Smooth muscle cell (in vitro differentiated cells): ENCODE data around the gene GPALPP1. TPM values are rescaled to one million over a fixed set of nuclear protein-coding genes. Genes with fewer than 3 reads are reported as not detected.

Experiments
- DNase-seq: peaks from one replicate; lab custom pipeline; 2025; ENCODE audit not compliant: unreplicated experiment; lab: John Stamatoyannopoulos, UW
- H2AFZ ChIP-seq: fragments of 200-600 bp; sonication (generic); 2 replicates; pipeline ENCODE4 v1.6.0; 2016; ENCODE audit warnings: antibody characterized with exemption, low read depth, mild to moderate bottlenecking
- H3F3A ChIP-seq: fragments of 200-600 bp; sonication (generic); 2 replicates; pipeline ENCODE4 v1.6.0; 2017; ENCODE audit warnings: antibody characterized with exemption, low read depth
- H3K27ac ChIP-seq: fragments of 200-600 bp; sonication (generic); 2 replicates; pipeline ENCODE4 v1.5.1; 2016; ENCODE audit warnings: low read depth, mild to moderate bottlenecking
- H3K27me3 ChIP-seq: fragments of 200-600 bp; sonication (generic); 2 replicates; pipeline ENCODE4 v1.6.1; 2016; ENCODE audit warnings: low read depth, mild to moderate bottlenecking
- H3K36me3 ChIP-seq: fragments of 200-600 bp; sonication (generic); 2 replicates; pipeline ENCODE4 v1.5.1; 2016; ENCODE audit warnings: low read depth
- H3K4me1 ChIP-seq: fragments of 200-600 bp; sonication (generic); 2 replicates; pipeline ENCODE4 v1.5.1; 2016; ENCODE audit warnings: low read depth
- H3K4me2 ChIP-seq: fragments of 200-600 bp; sonication (generic); 2 replicates; pipeline ENCODE4 v1.6.0; 2016; ENCODE audit warnings: mild to moderate bottlenecking
- H3K4me3 ChIP-seq: fragments of 200-600 bp; sonication (generic); 2 replicates; pipeline ENCODE4 v1.5.1; 2016; ENCODE audit warnings: mild to moderate bottlenecking
- H3K79me2 ChIP-seq: fragments of 200-600 bp; sonication (generic); 2 replicates; pipeline ENCODE4 v1.6.0; 2016; ENCODE audit warnings: low read depth, mild to moderate bottlenecking
- H3K9ac ChIP-seq: fragments of 200-600 bp; sonication (generic); 2 replicates; pipeline ENCODE4 v1.6.0; 2016; ENCODE audit warnings: low read depth
- H3K9me3 ChIP-seq: fragments of 200-600 bp; sonication (generic); replicated peaks from 2 replicates; pipeline ENCODE4 v1.5.1; 2016; ENCODE audit warnings: low read depth
- H4K20me1 ChIP-seq: fragments of 200-600 bp; sonication (generic); 2 replicates; pipeline ENCODE4 v1.6.0; 2016; ENCODE audit warnings: low read depth
- WGBS: methylation state at CpG from one replicate; pipeline ENCODE4 v1.1.7; 2016; ENCODE audit warnings: low lambda C conversion rate; 5-methylcytosine and 5-hydroxymethylcytosine counted together
- polyA plus RNA-seq: library from polyadenylated mRNA; unstranded; fragments of >200 nt; fragmentation: Nextera tagmentation; extraction: Ambion mirVana; gene quantifications from 2 replicates; pipeline ENCODE4 v1.2.1, GENCODE V29; 2016
- total RNA-seq: library from RNA; depleted of rRNA; stranded (reverse); fragments of >200 nt; gene quantifications from 2 replicates; pipeline ENCODE4 v1.2.3, GENCODE V29; 2014
- TF ChIP-seq, protein P1 (sequence below): fragments of 200-600 bp; sonication (generic); IDR thresholded peaks from 2 replicates; pipeline ENCODE4 v1.5.1; 2017; ENCODE audit warnings: borderline replicate concordance, mild to moderate bottlenecking, antibody characterized with exemption; ENCODE audit not compliant: insufficient read depth, poor library complexity, severe bottlenecking

The GPALPP1 gene
- total and polyA plus RNA-seq, 2 experiments from 2014 or later: 11.1 to 23.1 TPM

DNA sequence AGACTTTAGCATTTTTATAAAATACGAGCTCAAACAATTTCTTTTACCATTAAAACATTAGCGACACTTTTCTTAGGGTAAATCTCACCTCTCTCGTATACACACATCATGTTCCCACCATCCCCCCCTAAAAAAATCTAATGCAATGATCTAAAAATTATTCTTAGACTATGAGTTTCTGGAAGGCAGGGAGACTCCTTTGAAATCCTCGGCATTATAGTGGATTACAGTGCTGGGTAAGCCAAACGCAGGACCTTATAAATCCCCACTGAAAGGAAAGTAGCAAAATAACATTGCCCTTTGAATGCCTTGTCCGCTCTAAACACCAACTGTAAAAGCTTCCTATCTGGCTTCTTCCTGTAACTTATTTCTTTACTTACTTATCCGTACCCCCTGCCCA lies 35.1 kb upstream of the GPALPP1 start:
- no peaks in the 10 kb centered on the region for H4K20me1 ChIP-seq
- H3K27ac ChIP-seq: no peak overlapping the region
- H3K9ac ChIP-seq: no peak overlapping the region
- H3K4me1 ChIP-seq: no peaks in the 10 kb centered on the region
- H2AFZ ChIP-seq: no peak overlapping the region
- H3K27me3 ChIP-seq: no peaks in the 10 kb centered on the region
- H3K79me2 ChIP-seq: no peaks in the 10 kb centered on the region
- TF ChIP-seq, protein P1, sequence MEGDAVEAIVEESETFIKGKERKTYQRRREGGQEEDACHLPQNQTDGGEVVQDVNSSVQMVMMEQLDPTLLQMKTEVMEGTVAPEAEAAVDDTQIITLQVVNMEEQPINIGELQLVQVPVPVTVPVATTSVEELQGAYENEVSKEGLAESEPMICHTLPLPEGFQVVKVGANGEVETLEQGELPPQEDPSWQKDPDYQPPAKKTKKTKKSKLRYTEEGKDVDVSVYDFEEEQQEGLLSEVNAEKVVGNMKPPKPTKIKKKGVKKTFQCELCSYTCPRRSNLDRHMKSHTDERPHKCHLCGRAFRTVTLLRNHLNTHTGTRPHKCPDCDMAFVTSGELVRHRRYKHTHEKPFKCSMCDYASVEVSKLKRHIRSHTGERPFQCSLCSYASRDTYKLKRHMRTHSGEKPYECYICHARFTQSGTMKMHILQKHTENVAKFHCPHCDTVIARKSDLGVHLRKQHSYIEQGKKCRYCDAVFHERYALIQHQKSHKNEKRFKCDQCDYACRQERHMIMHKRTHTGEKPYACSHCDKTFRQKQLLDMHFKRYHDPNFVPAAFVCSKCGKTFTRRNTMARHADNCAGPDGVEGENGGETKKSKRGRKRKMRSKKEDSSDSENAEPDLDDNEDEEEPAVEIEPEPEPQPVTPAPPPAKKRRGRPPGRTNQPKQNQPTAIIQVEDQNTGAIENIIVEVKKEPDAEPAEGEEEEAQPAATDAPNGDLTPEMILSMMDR: no peak
- WGBS: 69% methylated on average over 7 of the region's 7 CpGs
- no peak overlapping the region for H3K4me2 ChIP-seq
- no peak for DNase-seq
- H3K9me3 ChIP-seq: no peaks in the 10 kb centered on the region
- no peak overlapping the region for H3K4me3 ChIP-seq
- H3F3A ChIP-seq: no peaks in the 10 kb centered on the region
- no peaks in the 10 kb centered on the region for H3K36me3 ChIP-seq

DNA sequence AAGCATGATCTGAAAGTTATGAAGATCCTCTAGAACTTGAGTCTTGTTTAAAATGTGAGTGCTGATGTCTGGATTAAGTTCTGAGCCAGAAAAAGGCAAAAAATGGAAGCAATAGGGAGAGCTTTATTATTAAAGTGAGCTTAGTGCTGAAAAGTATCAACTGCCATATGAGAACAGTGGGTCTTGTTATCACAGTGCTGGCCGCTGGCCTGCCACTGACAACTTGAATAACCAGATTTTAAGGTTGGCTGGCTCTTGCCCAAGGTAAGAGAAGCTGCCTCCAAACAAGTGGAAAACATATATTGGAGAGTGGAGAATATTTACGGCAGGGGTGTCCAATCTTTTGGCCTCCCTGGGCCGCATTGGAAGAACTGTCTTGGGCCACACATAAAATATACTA lies 33.9 kb upstream of the GPALPP1 start:
- Histone ChIP-seq H3K4me1 (no peaks in the 10 kb centered on the region), H3K4me2 (no peak overlapping the region), H3K79me2 (no peaks in the 10 kb centered on the region), H3K27me3 (no peaks in the 10 kb centered on the region), H3K27ac (no peak overlapping the region), H2AFZ (no peak overlapping the region), H3K36me3 (no peaks in the 10 kb centered on the region), H3K9ac (no peak overlapping the region), H4K20me1 (no peaks in the 10 kb centered on the region), H3K9me3 (no peaks in the 10 kb centered on the region), H3K4me3 (no peak overlapping the region), H3F3A (no peaks in the 10 kb centered on the region)
- TF ChIP-seq, protein P1: no peak
- WGBS: 88% methylated on average over 3 of the region's 3 CpGs
- no peak for DNase-seq

DNA sequence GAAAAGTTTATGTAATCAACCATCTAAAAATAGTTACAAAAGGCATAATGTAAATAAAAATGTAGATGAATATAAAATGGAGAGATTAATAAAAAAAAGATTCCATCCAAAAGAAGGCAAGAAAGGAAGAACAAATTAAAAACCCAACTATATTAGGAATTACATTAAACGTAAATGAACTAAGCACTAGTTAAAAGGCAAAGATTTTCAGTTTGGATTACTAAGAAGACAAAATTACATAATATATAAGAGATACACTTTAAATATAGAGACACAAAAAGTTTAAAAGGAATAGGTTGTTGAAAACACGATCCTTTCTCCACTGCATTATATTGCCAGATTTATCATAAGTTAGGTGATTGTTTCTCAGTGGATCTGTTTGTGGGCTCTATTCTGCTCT lies 27.3 kb upstream of the GPALPP1 start:
- TF ChIP-seq, protein P1: no peak
- H3F3A ChIP-seq: no peaks in the 10 kb centered on the region
- H4K20me1 ChIP-seq: no peaks in the 10 kb centered on the region
- no peaks in the 10 kb centered on the region for H3K4me1 ChIP-seq
- peaks cover 12% of the 10 kb centered on the region for H3K9me3 ChIP-seq
- no peak overlapping the region for H3K9ac ChIP-seq
- peaks cover 28% of the 10 kb centered on the region for H3K36me3 ChIP-seq
- no peaks in the 10 kb centered on the region for H3K27me3 ChIP-seq
- DNase-seq: no peak
- no peak overlapping the region for H3K4me2 ChIP-seq
- no peak overlapping the region for H2AFZ ChIP-seq
- WGBS: 97% methylated on average over 2 of the region's 2 CpGs
- no peak overlapping the region for H3K27ac ChIP-seq
- no peaks in the 10 kb centered on the region for H3K79me2 ChIP-seq
- no peak overlapping the region for H3K4me3 ChIP-seq

DNA sequence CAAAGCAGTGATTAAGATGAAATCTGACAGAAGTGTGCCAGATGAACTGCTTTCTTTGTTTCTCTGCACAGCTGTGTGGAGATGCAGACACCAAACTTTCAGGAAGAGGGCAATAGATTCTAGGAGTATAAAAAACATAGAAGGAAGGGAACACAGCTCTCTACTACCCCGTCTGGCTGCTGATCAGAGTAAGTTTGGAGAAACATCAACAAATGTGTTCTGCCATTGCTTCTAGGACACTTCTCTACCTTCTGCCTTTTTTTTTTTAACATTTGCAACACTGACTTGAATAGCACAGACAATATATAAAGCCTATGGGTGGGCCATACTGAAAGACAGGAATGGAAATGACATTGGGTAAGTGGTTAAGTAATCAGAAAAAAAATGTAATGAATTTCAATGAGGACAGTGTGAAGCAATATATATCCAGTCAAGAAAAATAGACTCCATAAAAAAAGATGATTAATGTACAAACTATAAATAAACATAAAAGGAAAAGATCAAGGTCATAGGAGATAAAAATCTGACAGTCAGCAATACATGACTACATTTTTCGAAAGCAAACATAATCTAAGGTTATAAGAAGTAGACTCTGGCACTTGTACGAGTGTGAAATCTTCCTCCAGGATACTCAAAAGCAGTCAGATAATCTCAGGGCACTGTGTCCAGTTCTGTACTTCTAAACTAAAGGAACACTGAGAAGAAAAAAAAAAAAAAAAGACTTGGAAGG lies 21.5 kb upstream of the GPALPP1 start:
- no peaks in the 10 kb centered on the region for H3K27me3 ChIP-seq
- H3K4me3 ChIP-seq: no peak overlapping the region
- peaks cover 14% of the 10 kb centered on the region for H3K36me3 ChIP-seq
- peaks cover 4% of the 10 kb centered on the region for H3K4me1 ChIP-seq
- DNase-seq: no peak
- no peak overlapping the region for H3K4me2 ChIP-seq
- H3K9me3 ChIP-seq: peaks cover 5% of the 10 kb centered on the region
- H2AFZ ChIP-seq: no peak overlapping the region
- no peaks in the 10 kb centered on the region for H3K79me2 ChIP-seq
- no peak overlapping the region for H3K9ac ChIP-seq
- TF ChIP-seq, protein P1: no peak
- H3K27ac ChIP-seq: no peak overlapping the region
- 86% methylated on average over 3 of the region's 3 CpGs for WGBS
- no peaks in the 10 kb centered on the region for H3F3A ChIP-seq
- H4K20me1 ChIP-seq: peaks cover 7% of the 10 kb centered on the region
